Medulla oblongata (tissue), 1 donor: ENCODE measurements around the gene GALNT16.
"Not testable (repeated sequence)": the region's sequence is repeated elsewhere in the genome, so short reads cannot be mapped to it uniquely, and the experiment has no call there.

Experiments used
- DNase-seq: peaks from one replicate; pipeline ENCODE4 v3.0.0-alpha.2; 2015; ENCODE audit errors: extremely low spot score

Gene GALNT16

DNA sequence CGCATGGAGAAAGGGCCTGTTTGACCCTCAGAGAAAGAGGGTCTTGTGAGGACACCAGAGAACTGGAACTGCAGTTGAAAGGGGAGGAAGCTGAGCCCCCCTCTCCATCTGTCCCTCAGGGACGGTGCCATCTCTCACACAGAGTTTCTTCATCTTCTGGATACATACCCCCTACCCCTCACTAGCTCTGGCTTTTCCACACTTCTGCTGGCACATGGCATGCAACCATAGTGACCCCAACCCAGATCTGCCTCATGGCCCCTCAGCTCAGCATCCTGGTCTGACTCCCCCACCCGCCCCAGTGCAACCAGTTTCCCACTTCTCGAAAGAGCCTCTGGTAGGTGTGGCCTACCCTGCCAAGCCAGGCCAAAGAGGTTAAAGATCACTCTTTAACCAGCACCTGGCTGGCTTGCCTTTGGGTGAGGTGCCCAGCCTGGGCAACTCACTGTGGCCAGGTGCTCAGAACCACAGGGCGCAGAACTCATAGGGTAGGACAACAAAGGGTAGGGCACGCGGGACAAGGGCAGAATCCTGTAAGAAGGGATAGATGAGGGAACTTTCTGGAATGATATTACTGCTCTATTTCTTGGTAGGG is 25.8 kb downstream of the GALNT16 start:
- DNase-seq, result no peak

DNA sequence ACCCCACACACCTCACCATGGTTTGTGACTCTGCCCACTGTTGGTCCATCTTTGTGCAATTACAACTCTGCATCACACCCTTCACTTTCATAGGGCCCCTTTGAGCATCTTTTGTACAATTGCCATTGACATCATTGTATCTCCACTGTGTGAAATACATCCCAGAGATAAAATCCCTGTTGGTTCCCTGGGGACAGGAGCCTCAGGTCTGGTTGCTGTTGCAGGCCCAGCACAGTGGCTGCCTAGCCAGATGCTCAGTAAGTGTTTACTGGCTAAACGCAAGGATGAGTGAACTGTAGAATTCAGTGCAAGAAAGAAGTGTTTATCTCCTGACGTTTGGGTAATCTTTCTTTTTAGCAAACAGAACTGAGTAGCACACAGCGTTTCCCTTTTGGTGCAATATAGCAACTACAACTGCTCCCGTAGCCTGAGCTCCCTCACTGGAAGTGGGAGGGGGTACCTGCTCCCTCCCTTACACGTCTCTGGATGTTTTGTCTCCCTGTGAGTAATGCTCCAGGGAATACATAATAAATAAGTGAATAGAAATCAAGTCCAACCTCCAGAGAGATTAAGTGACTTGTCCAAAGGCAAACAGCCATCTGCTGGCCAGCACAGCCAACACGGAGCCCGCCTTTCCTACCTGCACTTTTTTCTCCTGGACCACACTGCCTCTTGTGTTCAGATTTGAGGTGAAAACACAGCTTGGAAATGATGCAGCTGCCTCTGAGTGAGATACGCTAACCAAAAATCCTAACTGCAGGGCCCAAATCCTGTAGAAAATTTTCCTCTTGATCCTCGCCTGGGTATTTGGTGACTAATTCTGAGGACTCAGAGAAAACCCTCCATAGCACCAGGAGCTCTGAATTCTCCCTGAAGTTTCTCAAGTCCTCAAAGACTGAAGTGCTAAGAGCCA is 27.4 kb downstream of the GALNT16 start:
- DNase-seq, result no peak

DNA sequence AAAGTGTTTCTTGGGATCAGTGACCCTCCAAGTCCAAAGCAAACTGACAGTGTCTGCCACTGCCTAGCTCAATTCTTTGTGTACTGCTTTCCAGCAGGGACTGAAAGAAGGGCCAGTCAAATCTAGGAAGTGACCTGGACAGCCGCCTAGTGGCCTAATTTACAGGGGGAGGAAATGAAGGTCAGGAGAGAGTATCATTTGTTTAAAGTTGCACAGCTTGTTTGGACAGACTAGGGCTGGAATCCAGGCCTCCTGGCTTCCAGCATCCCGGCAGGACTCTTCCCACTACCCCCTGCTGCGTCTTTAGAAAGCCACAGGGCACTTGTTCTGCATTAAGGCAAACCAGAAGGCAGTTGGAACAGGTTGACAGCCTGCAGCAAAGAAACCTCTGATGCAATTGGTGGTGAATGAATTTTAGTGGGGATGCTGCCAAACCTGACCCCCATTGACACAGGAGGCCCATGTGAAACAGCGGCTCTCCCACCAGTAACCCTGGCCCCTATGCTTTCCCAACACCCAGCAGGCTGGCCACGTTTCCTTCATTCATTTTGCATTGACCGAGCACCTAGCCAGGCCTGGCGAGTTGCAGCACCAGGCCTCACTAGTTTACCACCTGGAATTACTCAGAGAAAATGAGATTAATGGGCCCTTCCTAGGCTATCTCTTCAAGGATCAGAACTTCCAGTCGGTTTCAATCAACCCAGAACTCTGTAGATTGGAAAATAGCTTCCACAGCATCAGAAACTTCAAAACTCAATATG is 28.2 kb downstream of the GALNT16 start:
- peak; percentile 76 for DNase-seq

DNA sequence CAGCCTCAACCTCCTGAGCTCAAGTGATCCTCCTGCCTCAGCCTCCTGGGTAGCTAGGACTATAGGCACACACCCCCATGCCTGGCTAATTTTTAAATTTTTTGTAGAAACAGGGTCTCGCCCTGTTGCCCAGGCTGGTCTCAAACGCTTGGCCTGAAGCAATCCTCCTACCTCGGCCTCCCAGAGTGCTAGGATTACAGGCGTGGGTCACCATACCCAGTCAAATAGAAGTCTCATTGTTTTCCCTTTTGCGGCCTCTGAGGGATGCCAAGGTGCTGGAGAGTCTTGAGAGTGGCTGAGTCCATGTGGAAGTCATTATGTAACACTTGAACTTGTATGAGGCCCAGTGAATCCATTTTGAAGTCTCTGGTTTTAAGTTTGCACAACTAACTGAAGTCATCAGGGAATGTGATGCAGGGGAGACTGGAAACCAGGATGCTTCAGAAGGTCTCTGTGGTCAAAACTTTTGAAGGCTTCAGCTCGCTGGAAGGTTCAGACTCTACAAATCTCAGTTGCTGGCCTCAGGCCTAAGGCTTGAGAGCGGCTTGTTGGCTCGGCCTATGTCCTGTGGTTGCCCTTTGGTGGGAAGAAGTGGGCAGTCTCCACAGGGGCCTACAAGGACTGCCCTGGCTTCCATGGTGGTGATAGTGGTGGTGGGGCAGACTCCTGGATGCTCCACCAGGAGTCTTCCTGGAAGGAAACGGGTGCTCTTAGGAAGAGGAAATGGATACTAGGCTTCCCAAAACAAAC is 29.2 kb downstream of the GALNT16 start:
- no peak for DNase-seq

DNA sequence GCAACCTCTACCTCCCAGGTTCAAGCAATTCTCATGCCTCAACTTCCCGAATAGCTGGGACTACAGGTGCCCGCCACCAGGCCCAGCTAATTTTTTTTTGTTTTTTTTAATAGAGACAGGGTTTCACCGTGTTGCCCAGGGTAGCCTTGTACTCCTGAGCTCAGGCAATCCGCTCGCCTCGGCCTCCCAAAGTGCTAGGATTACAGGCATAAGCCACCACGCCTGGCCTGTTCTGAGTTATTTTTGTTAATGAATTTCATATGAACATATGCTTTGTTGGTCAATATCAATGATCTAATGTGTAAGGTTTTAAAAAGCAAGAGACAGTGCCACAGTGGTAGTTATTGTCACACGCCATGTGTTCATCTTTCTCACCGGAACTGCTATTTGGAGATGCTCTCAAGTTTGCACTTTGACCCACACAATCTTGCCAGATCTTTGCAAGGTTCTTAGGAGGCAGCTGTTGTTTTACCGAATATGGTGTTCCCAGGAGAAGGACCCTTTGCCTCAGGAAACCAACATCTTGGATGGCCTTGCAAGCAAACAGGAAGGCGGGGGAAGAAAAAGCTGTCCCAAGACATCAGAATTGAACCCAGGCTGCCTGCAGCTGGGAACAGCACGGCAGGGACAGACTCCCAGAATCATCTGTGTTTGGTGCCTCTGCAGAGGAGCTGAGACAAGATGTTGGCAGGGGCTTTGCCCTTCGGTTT is 30.0 kb downstream of the GALNT16 start:
- no peak for DNase-seq

DNA sequence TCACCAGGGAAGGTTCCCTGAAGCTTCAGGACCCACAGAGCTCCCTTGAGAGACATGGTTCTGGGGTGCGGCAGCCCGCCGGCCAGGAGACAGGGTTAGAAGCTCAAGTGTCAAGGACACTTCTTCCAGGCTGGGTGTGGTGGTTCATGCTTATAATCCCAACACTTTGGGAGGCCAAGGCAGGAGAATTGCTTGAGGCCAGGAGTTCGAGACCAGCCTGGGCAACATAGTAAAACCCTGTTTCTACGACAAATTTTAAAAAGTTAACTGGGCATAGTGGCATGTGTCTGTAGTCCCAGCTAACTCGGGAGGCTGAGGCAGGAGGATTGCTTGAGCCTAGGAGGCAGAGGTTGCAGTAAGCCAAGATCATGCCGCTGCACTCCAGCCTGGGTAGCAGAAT is 30.9 kb downstream of the GALNT16 start:
- not testable (repeated sequence) for DNase-seq

DNA sequence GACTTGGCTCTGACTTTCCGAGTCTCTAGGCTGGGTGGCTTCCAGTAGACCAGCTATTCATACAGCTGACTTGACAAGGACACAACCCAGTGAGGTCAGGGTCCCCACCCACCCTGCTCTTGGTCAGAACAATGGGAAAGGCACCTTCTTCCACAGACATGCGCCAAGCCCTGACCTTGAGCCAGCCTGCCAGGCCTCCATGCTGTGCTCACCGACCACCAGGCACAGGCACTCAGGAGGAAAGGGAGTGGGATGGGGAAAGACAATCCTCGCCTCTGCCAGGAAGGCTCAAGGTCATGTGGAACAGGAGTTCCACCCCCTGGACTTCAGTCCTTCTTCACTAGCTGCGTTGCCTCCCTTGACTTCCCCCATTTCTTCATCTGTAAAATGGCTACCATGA is 31.4 kb downstream of the GALNT16 start:
- no peak for DNase-seq

DNA sequence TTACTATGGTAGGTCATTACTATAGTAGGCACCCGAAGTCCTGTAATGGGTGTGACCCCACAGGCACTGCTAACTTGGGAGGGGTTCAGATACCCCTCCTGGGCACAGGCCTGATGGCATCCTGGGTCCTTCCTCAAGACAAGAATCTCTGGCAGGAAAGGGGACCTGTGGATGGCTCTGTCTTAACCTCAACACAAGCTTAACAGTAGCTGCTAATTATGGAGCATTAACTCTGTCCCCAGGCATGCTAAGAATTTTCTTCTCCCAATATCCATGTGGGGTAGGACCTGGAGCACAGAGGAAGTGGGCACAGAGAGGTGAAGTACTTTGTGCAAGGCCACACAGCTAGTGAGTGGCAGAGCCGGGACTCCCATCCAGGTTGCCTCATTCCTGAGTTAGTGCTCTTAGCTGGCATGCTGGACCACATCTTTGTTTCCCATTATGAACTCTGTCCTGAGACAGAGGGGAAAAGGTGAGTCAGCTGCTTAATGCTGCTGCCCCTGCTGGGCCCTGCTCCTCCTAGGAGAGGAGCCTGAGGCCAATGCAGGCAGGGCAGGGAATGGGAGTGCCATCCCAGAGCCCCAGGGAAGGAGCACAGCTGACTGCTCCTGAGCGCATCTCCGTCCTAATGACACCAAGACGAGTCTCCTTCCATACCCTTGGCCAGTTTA is 32.1 kb downstream of the GALNT16 start:
- no peak for DNase-seq

DNA sequence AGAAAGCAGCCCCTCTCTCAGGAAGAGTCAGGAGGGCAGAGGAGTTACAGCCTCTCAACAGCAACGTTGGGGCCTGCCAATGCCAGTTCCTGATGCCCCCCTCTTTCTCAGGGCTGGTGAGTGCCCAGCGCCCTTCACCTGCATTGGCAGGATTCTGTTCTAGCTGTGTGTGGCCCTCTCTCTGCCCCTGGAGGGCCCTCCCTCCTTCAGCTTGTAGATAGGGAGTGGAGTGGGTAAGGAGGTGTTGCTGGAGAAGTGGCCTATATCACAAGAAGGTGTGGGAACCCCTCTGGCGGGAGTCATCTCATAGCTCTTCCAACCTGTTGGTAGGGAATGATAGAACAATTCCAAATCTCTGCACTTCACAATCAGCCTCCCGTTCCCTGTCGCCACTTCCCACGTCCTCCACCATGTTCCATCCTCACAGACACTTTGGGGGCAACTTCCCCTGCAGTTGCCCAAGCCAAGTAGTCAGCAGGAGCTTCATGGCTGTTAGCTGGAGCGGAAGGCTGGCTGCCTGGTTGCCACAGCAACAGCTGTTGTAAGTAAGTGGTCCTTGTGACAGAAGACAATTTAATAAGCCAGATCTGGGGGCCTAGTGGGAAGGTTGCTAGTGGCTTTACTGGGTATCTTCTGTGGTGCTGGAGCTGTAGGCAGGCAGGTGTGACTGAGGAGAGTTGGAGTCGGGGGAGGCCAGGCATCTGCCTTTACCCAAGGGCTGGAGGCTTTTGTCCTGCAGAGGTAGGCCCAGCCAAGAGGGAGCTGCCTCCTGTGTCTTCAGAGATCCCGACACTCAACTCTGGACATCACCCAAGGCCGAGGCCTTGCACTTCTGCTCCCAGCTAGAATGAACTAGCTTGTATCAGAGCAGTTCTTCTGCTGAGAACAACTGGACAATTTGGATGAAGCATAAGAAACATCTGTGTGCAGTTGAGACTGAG is 38.4 kb downstream of the GALNT16 start:
- no peak for DNase-seq

DNA sequence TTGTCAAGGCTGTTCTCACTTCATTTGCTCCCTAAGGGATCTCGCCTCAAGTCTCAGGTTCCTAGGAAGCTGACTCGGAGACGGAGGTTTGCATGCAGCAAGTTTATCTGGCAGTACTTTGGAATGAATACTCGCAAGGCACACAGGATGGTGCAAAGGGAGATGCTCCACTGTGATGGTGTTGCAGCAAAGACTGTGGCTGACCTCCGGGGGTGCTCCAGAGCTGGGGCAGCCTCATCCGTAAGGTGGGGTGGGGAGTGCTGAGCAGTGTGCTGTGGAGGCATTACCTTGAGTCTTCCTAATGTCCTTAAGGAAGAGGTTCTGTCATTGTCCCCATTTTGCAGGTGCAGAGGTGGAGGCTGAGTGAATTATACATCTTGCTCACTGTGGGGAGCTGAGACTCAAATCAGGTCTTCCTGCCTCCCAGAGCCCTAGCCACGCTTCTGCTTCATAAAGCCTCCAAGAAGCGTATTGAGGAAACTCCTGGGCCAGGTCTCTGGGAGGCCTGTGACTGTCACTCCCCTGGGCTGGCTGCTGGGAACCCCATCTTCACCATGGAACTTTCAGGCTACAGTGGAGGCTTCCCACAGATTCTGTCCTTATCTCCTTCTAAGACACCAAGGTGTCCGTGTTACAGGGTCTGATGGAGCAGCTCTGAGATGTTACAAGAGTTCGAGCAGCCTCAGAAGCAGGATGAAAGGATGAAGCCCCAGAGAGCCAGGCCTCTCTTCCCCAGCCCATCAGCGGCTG is 39.5 kb downstream of the GALNT16 start:
- DNase-seq, result no peak

DNA sequence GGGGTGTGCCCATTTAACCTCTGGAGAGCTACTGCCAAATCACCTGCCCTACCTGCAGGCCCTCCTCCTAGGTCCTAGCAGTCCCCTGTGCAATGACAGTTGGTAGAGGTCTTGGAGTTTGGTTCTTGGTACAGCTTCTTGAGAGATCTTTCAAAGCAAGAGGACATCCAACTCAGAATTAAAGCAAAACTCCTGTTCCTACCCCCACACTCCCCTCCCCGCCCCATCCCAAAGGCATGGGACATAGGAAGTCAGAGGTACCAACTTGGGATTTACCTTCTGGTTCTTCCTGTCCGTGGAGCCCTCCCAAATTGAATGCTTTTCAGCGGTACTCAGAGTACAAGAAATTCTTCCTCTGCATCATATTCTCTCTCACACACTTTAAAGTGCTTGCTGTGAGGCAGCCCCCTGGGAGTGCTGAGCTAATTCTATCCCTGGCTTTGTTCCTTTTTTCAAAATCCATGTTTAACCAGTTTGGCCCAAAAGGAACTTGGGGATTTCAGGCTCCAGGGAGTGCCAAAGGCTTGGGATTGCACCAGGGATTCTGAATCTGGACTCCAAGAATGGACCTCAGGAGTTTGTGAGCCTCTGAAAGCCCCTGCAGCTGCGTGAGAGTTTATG is 40.8 kb downstream of the GALNT16 start:
- no peak for DNase-seq

DNA sequence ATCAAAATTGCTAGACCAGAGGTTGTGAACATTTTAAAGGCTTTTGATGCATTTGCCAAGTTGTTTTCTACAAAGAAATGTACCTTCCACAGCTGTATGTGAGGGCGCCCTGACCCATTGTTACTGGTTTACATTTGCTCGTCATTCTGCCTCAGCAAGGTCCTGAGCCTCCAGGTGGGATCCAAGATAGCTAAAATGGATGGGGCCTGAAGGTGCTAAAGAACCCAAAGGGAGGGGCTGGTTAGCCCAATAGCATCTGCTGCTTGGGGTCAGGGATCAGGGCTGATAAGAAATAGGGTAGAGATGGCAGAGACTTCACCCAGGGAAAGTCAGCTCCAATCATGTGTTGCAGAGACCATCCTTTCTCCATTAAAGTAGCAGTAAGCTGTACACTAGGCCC is 43.1 kb downstream of the GALNT16 start:
- DNase-seq, result no peak

DNA sequence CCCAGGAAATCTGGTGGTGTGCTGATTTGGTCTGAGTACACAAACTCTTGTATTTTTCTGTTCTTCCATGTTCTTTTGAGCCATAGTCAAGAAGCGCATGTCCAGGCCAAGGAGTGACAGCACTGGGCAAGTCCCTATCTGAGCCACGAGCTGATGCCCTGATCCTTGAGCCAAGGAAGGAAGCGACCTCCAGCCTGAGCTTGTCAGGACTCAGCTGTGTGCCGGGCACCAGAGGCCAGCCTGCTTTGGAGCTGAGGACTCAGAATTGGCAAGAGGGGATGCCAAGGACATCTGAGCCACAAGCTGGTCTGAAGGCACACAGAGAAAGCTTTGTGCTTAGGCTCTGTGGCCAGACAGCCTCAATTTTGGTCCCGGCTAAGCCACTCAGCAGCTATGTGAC is 52.6 kb downstream of the GALNT16 start:
- DNase-seq, result peak; percentile 78

DNA sequence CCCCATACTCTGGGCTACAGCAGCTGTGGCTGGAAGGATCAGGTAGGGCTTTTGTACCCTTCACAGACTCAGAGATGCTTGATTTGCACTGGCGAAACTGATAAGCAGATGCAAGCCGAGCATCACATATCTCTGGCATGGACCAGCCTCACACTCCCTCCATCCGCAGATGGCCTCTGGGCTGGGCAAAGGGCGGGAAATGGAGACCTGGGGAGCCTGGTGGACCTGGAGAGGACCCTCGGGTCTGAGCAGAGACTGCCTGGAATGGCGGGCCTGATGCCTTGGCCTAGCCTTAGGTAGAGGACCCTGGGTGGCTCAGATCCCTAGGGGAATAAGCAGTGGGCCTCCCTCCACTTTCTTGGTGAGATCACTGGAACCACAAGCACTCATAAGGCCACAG is 53.2 kb downstream of the GALNT16 start:
- no peak for DNase-seq

DNA sequence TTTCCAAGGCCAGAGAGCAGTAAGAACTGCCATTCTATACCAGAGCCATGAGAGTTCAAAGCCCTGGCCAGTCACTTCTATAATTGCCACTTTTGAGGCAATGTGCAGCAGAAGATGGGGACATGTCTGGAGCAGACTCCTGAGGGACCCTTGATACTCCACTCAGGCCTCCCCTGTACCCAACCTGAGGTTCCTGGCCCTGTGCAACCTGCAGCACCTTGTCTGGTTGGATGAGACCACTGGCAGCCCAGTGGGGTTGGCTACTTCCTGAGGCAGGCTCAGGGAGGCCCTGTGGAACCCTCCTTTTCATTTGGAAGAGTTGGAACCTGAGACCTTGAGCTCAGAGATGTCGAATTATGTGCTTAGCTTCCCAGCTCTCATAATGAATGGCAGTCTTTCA is 54.4 kb downstream of the GALNT16 start:
- DNase-seq, result no peak

DNA sequence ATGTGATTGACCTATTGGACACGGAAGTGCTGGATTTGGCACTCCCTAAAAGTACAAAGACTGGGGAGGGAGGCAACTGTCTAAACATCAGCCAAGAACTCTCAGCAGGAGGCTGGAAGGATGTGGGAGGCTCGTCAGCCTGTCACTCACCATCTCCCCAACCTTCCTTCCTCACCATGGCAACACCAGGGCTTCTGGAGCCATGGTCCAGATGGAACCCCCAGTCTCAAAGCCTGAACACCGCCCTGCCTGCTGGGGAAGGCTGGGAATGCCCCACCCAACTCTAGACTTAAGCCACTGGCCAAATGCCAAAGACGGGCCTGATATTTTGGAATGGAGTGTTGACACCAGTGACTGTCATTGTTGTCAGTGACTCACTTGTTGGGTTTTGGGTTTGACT is 55.3 kb downstream of the GALNT16 start:
- no peak for DNase-seq

DNA sequence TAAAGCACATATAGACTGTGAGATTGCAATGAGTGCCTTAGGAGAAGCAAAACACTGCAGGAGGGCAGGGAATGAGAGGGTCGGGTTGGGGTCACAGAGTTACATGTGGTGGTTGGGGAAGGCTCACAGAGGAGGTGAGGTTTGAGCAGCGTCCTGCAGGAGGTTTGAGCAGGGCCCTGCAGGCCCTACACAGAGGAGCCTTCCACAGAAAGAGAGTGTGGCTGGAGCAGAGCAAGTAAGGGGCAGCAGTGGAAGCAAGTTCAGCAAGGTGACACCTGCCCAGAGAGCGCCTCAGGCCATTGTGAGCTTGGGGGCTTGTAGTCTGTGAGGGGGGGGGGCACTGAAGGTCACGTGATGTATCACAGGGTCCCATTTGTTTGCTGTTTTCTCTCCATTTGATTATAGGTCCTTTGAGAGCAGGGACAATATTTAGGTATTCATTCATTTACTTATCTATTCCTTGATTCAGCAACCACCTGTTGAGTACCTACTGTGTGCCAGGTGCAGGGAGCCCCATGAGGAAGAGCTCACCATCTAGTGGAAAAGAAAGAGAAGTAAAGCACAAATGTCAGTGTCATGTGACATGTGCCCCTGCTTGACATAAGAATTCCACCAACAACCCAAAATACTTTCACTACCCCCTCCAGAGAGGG is 56.6 kb downstream of the GALNT16 start:
- DNase-seq, result no peak
